ENCODE measurements around the gene COX6B2.

GRCh38 chr19:55402509-55402908 lies 48.0 kb upstream of the COX6B2 start:
- TF ChIP-seq, protein P1, sequence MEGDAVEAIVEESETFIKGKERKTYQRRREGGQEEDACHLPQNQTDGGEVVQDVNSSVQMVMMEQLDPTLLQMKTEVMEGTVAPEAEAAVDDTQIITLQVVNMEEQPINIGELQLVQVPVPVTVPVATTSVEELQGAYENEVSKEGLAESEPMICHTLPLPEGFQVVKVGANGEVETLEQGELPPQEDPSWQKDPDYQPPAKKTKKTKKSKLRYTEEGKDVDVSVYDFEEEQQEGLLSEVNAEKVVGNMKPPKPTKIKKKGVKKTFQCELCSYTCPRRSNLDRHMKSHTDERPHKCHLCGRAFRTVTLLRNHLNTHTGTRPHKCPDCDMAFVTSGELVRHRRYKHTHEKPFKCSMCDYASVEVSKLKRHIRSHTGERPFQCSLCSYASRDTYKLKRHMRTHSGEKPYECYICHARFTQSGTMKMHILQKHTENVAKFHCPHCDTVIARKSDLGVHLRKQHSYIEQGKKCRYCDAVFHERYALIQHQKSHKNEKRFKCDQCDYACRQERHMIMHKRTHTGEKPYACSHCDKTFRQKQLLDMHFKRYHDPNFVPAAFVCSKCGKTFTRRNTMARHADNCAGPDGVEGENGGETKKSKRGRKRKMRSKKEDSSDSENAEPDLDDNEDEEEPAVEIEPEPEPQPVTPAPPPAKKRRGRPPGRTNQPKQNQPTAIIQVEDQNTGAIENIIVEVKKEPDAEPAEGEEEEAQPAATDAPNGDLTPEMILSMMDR (IDR thresholded peaks at IDR 0.05), result no peak
- no peak for TF ChIP-seq EP300 (IDR thresholded peaks at IDR 0.05)
